GM19025 (cell line): ENCODE results near the gene TM4SF18.

Experiments used
- ATAC-seq: cut with Tn5 transposase; IDR thresholded peaks from one replicate; pipeline ENCODE4 v1.9.1; 2021; ENCODE audit warnings: mild to moderate bottlenecking, low read depth, moderate library complexity; ENCODE audit not compliant: unreplicated experiment

The TM4SF18 gene

GRCh38 chr3:149291178-149291577, 42.3 kb downstream of the TM4SF18 start:
- ATAC-seq = no peak

DNA sequence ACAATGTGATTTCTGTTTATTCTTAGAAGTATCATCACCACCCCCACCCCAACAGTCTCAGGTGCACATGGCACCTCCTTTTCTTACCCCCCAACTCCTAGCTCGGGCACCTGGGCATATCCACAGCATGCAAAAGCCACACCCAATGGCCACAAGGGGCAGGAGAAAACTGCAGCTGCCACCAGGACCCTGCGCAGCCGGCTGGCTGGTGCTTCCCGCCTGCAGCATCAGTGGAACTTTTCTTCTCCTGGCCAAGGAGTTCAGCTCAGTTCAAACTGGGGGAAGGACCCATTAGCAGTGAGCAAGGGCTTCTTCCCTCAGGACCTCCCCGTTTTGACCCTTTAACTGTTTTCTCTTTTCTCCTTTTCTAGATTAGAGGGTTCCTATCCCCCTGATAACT, 44.8 kb downstream of the TM4SF18 start:
- ATAC-seq = no peak

DNA sequence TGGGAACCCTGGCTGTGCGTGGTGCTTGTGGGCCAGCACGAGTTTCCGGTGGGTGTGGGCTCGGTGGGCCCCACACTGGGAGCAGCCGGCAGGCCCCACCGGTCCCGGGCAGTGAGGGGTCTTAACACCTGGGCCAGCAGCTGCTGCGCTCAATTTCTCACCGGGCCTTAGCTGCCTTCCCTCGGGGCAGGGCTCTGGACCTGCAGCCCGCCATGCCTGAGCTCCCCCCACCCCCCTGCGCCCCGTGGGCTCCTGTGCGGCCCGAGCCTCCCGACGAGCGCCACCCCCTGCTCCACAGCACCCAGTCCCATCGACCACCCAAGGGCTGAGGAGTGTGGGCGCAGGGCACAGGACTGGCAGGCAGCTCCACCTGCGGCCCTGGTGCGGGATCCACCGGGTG, 49.4 kb downstream of the TM4SF18 start:
- ATAC-seq = no peak

- ATAC-seq = no peak
Observed at GRCh38 chr3:149283401-149283800, 50.0 kb downstream of the TM4SF18 start.

DNA sequence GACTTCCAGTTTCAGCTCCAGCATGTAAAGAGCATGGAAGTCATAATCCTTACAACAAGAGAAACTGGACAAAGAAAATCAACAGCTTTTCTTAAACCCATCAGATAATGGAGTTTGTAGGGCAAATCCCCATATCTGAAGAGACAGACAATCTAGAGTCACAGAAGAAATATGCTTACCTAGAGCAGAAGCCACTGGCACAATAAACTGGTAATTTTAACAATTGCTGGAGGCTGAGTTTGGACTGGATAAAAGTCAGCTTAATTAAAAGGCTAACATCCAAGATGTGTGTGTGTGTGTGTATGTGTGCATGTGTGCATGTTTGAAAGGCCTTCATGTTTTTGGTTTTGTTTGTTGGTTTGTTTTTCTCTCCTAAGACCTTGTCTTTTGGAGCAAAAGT, 50.6 kb downstream of the TM4SF18 start:
- no peak for ATAC-seq

DNA sequence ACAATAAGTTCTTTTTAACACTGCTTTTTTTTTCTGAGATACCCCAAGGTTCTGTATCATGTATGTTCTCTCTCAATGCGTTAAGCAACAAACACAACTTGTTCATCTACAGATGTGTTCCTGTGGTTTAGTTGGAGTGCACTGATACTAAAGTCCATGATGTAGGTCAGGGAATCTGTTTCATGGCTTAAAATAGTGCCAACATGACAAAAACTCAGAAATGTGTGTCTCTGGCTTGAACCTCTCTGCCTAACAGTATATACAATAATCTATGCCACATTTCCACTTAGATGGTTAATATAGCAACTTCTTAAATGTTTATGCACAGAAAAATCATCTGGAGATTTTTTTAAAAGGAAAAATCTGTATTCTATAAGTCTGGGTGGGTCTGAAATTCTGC, 51.1 kb downstream of the TM4SF18 start:
- ATAC-seq = no peak

GRCh38 chr3:149280671-149281349, 52.6 kb downstream of the TM4SF18 start:
- ATAC-seq = peak; percentile 45

DNA sequence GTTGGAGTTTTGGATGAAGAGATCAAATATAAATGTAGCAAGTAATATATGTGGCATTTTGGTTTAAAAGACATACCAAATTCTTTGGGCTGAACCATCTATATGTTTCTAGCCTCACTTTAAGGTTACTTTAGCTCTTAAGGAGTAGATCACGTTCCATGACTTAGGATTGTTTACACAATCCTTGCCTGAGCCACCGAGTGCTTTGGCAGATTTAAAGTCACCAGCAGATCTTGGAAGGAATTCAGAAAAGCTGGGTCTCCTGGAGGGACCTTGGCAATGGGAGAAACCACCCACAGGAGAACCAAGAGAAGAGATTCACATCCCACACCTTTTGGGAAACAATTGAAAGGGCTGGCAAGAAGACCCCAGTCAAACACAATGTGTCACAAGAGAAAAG, 54.5 kb downstream of the TM4SF18 start:
- ATAC-seq = no peak

- peak; percentile 52 for ATAC-seq
Observed at GRCh38 chr3:149277331-149277813, 56.1 kb downstream of the TM4SF18 start.

DNA sequence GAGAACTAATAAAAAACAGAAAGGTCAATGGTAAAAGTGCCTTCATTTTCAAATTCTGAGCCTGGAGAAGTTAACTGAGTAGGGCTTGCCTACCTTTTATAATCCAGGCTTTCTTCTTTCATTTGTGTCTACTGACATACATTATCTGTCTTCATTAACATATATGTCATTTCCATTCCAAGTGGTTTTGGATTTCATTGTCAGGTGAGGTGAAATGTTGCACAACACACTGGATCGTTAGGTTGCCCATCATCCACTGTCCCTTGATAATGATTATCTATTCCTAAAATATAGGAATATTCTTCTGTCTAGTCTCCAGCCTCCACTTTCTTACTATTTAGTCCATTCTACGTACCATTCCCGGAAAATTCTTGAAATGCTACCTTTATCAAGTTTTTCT, 56.8 kb downstream of the TM4SF18 start:
- no peak for ATAC-seq

DNA sequence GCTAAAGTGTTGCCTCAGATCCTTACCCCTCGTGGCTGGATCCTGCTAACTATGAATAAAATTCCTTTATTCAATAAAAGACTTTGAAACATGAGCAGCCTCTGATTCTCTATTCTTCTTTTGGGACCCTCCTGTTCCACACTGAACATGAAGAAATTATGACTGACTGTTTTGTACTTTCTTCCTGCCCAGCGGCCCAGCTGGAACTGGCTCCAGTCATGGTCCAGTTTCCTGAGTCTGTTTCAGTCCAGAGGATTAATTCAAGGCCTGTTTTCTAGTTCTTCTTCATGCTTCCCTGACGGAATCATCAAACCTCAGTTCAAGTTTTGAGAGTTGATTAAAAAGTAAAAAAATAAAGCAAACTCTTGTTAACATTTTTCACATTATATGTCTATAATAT, 59.2 kb downstream of the TM4SF18 start:
- ATAC-seq = no peak

DNA sequence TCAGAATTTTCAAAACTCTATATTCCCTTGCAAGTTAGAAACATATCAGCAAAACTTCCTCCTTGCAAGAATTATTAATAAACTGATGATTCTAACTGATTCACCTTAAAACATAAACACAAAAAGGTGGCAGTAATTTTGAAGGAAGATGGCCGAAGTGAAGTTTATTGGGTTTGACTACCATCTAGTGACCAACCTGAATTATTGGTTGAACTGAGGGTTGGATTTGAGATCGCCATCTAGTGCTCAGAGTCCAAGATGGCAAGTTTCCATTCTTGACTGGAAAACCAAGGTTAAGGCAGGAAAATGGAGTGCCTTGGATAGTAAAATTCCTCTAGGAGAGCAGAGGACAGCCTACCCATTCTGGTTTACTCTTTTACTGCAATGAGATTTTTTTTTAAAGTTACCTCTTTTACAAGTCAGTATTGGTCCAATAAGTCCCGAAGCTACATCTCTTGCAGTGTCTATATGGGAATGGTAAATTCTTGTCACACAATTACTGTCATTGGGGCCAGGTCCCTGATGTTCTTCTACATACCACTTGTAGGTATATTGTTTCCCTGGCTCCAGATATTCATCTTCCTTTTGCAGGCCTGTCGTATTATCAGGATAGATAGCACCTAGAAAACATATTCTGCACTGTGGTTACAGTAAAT, 60.2 kb downstream of the TM4SF18 start:
- ATAC-seq = peak; percentile 61

GRCh38 chr3:149271669-149272068, 61.8 kb downstream of the TM4SF18 start:
- ATAC-seq = no peak

DNA sequence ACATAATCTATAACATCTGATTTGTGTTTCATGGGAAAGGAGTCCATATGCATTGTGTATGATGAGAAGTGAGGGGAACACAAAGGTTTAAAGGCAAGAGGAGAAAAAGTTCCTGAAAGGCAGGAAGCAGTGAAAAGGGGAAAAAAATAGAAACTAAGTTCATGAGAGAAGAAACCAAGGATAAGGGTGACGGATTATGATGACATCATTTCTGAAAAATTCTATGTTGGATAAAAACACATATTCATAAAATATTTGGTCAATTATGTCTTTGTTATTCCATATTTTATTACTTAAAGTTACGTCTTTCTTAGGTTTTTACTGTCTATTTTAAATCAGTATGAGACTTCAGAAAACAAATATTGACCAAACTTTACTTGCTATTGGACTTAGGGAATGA, 63.3 kb downstream of the TM4SF18 start:
- no peak for ATAC-seq

DNA sequence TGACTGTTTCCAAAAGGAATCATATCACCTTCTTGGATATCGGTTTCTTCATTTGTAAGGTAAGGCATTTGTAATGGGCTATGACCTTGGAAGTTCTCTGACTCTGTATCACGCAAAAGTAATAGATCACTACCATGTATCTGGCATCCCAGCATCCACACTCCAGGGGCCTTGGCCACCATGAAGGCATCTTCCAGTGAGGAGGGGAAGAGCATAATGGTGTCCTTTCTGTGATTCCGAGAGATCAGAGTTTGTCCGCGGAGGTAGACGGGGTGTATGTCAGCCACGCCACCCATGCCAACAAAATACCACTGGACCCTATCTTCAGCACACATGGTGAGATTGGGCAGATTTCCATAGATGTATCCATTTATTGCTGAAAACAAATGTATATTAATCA, 63.7 kb downstream of the TM4SF18 start:
- ATAC-seq = no peak
